Keratinocyte (primary cell): Measurements from ENCODE around the gene ZNF17. TPM values are rescaled to one million over a fixed set of nuclear protein-coding genes. Genes with fewer than 3 reads are reported as not detected.

ENCODE experiments used
- DNase-seq: peaks from one replicate; pipeline ENCODE4 v3.0.0-alpha.2; 2011; ENCODE audit warnings: low read depth, missing footprints, low spot score
- FAIRE-seq: peaks from 2 replicates; lab custom pipeline; 2011; peaks lifted over from hg19 to GRCh38; lab: Jason Lieb, UNC
- H2AFZ ChIP-seq: 2 replicates; pipeline ENCODE4 v1.6.0; 2012; ENCODE audit warnings: low read length, control low read depth, inconsistent platforms; ENCODE audit not compliant: control insufficient read depth
- H3K27ac ChIP-seq: 2 replicates; pipeline ENCODE4 v1.5.1; 2011; ENCODE audit warnings: low read length; ENCODE audit not compliant: control insufficient read depth, insufficient read depth
- H3K27me3 ChIP-seq: 3 replicates; pipeline ENCODE4 v1.6.0; 2011; ENCODE audit warnings: low read length; ENCODE audit not compliant: control insufficient read depth, insufficient read depth; ENCODE audit errors: extremely low read depth
- H3K36me3 ChIP-seq, 2 experiments: 2 replicates in 1 of 2; 3 replicates in 1 of 2; pipeline ENCODE4 v1.5.1; 2011; ENCODE audit warnings: low read length in 2 of 2, mild to moderate bottlenecking in 1 of 2; ENCODE audit not compliant: control insufficient read depth in 2 of 2, insufficient read depth in 2 of 2; ENCODE audit errors: extremely low read depth in 1 of 2
- H3K4me1 ChIP-seq: 3 replicates; pipeline ENCODE4 v1.5.1; 2011; ENCODE audit warnings: low read length; ENCODE audit not compliant: control insufficient read depth, insufficient read depth; ENCODE audit errors: extremely low read depth
- H3K4me2 ChIP-seq: 3 replicates; pipeline ENCODE4 v1.6.0; 2011; ENCODE audit warnings: low read depth, low read length; ENCODE audit not compliant: control insufficient read depth, insufficient read depth; ENCODE audit errors: extremely low read depth
- H3K4me3 ChIP-seq, 3 experiments: fragments of 200-600 bp in 1 of 3; sonication (generic) in 1 of 3; 2 replicates in 2 of 3; 3 replicates in 1 of 3; pipeline ENCODE4 v1.5.1; 2011 to 2016; ENCODE audit warnings: low read length in 3 of 3, mild to moderate bottlenecking in 3 of 3, control low read depth in 2 of 3, inconsistent platforms in 1 of 3, low read depth in 1 of 3, mixed read lengths in 1 of 3, mixed run types in 1 of 3, moderate library complexity in 1 of 3; ENCODE audit not compliant: control insufficient read depth in 2 of 3, insufficient read depth in 2 of 3; ENCODE audit errors: extremely low read depth in 1 of 3
- H3K79me2 ChIP-seq: 2 replicates; pipeline ENCODE4 v1.6.0; 2012; ENCODE audit warnings: low read length; ENCODE audit not compliant: control insufficient read depth, insufficient read depth
- H3K9ac ChIP-seq: 3 replicates; pipeline ENCODE4 v1.6.0; 2011; ENCODE audit warnings: low read length; ENCODE audit not compliant: control insufficient read depth, insufficient read depth; ENCODE audit errors: extremely low read depth
- H3K9me1 ChIP-seq: 3 replicates; pipeline ENCODE4 v1.6.0; 2011; ENCODE audit warnings: low read length; ENCODE audit not compliant: control insufficient read depth, insufficient read depth; ENCODE audit errors: extremely low read depth
- H3K9me3 ChIP-seq: 2 replicates; pipeline ENCODE4 v1.5.1; 2012; ENCODE audit warnings: low read depth, low read length; ENCODE audit not compliant: control insufficient read depth
- H4K20me1 ChIP-seq: 3 replicates; pipeline ENCODE4 v1.6.0; 2011; ENCODE audit warnings: low read length; ENCODE audit not compliant: control insufficient read depth, insufficient read depth; ENCODE audit errors: extremely low read depth
- EZH2 ChIP-seq: IDR thresholded peaks from one replicate; pipeline ENCODE4 v1.6.1; 2012; ENCODE audit warnings: inconsistent platforms, mild to moderate bottlenecking, low read length, moderate library complexity
- dilution Hi-C: fragments of 300-500 bp; cut with MboI; formaldehyde crosslinking; loops from one replicate; pipeline ENCODE4 v1.7.0; 2020; ENCODE audit warnings: low sequenced_read_pairs; ENCODE audit not compliant: extremely low pct_ligation_motif_present
- polyA plus RNA-seq, 5 experiments: library from polyadenylated mRNA; depleted of rRNA in 3 of 5; stranded (reverse) in 3 of 5; stranded (forward) in 1 of 5; unstranded in 1 of 5; fragments of >200 nt; gene quantifications; 1 replicate in 1 of 5; 2 replicates in 3 of 5; 3 replicates in 1 of 5; pipeline versions ENCODE4 v1.2.1 to v1.2.3, GENCODE V29; 2011 to 2012; ENCODE audit warnings: missing spikeins in 2 of 5, low read depth in 1 of 5, low replicate concordance in 1 of 5
- TF ChIP-seq, protein P1 (sequence below), 3 experiments: IDR thresholded peaks in 1 of 3; conservative IDR thresholded peaks in 1 of 3; optimal IDR thresholded peaks in 1 of 3; 2 replicates in 2 of 3; 3 replicates in 1 of 3; pipeline versions ENCODE3 to v1.5.1; 2011; ENCODE audit warnings: low read length in 3 of 3, mild to moderate bottlenecking in 3 of 3, moderate library complexity in 2 of 3, control low read depth in 1 of 3, inconsistent platforms in 1 of 3; ENCODE audit not compliant: insufficient read depth in 2 of 3; ENCODE audit errors: extremely low read depth in 1 of 3

The ZNF17 gene
- polyA plus RNA-seq, 1 donor (not counting 4 experiments of a cell fraction or from before 2014, with no cell fraction given) = 5.0 TPM

DNA sequence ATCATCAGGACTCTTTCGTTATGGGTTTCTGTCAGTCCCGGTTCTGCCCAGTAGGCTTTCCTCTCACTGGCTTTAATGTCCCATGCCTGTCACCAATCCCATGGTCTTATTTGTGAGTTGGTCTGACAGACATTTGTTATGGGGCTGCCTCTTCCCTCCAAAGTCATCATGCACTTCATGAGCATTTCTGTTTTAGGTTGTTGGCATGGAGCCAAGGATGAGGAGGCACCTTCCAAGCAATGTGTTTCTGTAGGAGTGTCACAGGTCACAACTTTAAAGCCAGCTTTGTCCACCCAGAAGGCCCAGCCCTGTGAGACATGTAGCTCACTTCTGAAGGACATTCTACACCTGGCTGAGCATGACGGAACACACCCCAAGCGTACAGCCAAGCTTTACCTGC lies 8.5 kb downstream of the ZNF17 start:
- H3K27me3 ChIP-seq = no peaks in the 10 kb centered on the region
- H4K20me1 ChIP-seq = no peaks in the 10 kb centered on the region
- no peaks in the 10 kb centered on the region for H3K9me1 ChIP-seq
- H3K9me3 ChIP-seq = no peaks in the 10 kb centered on the region
- H3K9ac ChIP-seq = no peak overlapping the region
- H3K4me3 ChIP-seq = no peak overlapping the region
- DNase-seq (no peak), FAIRE-seq (no peak)
- no peak overlapping the region for H3K27ac ChIP-seq
- H3K36me3 ChIP-seq = peaks cover 17 to 26% of the 10 kb centered on the region in 2 experiments
- H3K4me1 ChIP-seq = no peaks in the 10 kb centered on the region
- H2AFZ ChIP-seq = no peak overlapping the region
- TF ChIP-seq EZH2 = no peak
- TF ChIP-seq, protein P1, sequence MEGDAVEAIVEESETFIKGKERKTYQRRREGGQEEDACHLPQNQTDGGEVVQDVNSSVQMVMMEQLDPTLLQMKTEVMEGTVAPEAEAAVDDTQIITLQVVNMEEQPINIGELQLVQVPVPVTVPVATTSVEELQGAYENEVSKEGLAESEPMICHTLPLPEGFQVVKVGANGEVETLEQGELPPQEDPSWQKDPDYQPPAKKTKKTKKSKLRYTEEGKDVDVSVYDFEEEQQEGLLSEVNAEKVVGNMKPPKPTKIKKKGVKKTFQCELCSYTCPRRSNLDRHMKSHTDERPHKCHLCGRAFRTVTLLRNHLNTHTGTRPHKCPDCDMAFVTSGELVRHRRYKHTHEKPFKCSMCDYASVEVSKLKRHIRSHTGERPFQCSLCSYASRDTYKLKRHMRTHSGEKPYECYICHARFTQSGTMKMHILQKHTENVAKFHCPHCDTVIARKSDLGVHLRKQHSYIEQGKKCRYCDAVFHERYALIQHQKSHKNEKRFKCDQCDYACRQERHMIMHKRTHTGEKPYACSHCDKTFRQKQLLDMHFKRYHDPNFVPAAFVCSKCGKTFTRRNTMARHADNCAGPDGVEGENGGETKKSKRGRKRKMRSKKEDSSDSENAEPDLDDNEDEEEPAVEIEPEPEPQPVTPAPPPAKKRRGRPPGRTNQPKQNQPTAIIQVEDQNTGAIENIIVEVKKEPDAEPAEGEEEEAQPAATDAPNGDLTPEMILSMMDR (optimal IDR thresholded peaks at IDR 0.05 in 1 of 3, IDR thresholded peaks at IDR 0.05 in 1 of 3, conservative IDR thresholded peaks at IDR 0.05 in 1 of 3; ENCODE audit: extremely low read depth in 1 of 3, insufficient read depth in 2 of 3, low read length in 3 of 3) = no peak
- peaks cover 3% of the 10 kb centered on the region for H3K79me2 ChIP-seq
- no peak overlapping the region for H3K4me2 ChIP-seq
- dilution Hi-C loops = no loop called here

DNA sequence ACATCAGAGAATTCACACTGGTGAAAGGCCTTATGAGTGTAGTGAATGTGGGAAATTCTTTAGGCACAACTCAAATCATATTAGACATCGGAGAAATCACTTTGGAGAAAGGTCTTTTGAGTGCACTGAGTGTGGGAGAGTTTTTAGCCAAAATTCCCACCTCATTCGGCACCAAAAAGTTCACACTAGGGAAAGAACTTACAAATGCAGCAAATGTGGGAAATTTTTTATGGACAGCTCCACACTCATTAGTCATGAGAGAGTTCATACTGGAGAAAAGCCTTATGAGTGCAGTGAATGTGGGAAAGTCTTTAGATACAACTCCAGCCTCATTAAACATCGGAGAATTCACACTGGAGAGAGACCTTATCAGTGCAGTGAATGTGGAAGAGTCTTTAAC lies 10.1 kb downstream of the ZNF17 start:
- Histone ChIP-seq H3K9me1 (no peaks in the 10 kb centered on the region), H3K79me2 (peaks cover 2% of the 10 kb centered on the region), H3K4me3 (no peak overlapping the region), H3K36me3 (peaks cover 17 to 26% of the 10 kb centered on the region in 2 experiments), H3K9ac (no peak overlapping the region), H3K4me1 (no peaks in the 10 kb centered on the region), H3K27ac (no peak overlapping the region), H3K9me3 (no peaks in the 10 kb centered on the region), H3K4me2 (no peak overlapping the region), H3K27me3 (no peaks in the 10 kb centered on the region), H4K20me1 (no peaks in the 10 kb centered on the region), H2AFZ (no peak overlapping the region)
- no peak for TF ChIP-seq EZH2
- TF ChIP-seq, protein P1 (optimal IDR thresholded peaks at IDR 0.05 in 1 of 3, IDR thresholded peaks at IDR 0.05 in 1 of 3, conservative IDR thresholded peaks at IDR 0.05 in 1 of 3; ENCODE audit: extremely low read depth in 1 of 3, insufficient read depth in 2 of 3, low read length in 3 of 3) = no peak
- DNase-seq = no peak
- dilution Hi-C loops = no loop called here
- FAIRE-seq = no peak
